Activated T-helper 1 cell treated with anti-CD3 and anti-CD28 coated beads, Interleukin-2, amount 50 U/mL, for 16 hours (primary cell): ENCODE data around the gene THADA.
"Not testable (repeated sequence)": the region's sequence is repeated elsewhere in the genome, so short reads cannot be mapped to it uniquely, and the experiment has no call there.

Source experiments
- DNase-seq, 2 donors: peaks; one replicate each; pipeline ENCODE4 v3.0.0-alpha.2; 2020; ENCODE audit warnings: low read depth in 1 of 2, low spot score in 1 of 2

The THADA gene

GRCh38 chr2:43284967-43285366, 310.9 kb downstream of the THADA start:
- no peak for DNase-seq

GRCh38 chr2:43284347-43284746, 311.5 kb downstream of the THADA start:
- DNase-seq, result not testable (repeated sequence)

- DNase-seq, result no peak
Measured at GRCh38 chr2:43280994-43281393, 314.8 kb downstream of the THADA start.

GRCh38 chr2:43279317-43279840, 316.5 kb downstream of the THADA start:
- no peak for DNase-seq

- DNase-seq, result no peak
Measured at GRCh38 chr2:43278564-43279220, 317.1 kb downstream of the THADA start.

- no peak for DNase-seq
Measured at GRCh38 chr2:43276962-43277391, 318.9 kb downstream of the THADA start.

GRCh38 chr2:43276266-43276941, 319.4 kb downstream of the THADA start:
- no peak for DNase-seq

GRCh38 chr2:43274721-43275120, 321.1 kb downstream of the THADA start:
- DNase-seq, result no peak

- DNase-seq, result no peak
Measured at GRCh38 chr2:43274055-43274454, 321.8 kb downstream of the THADA start.

GRCh38 chr2:43273529-43273928, 322.3 kb downstream of the THADA start:
- no peak for DNase-seq

GRCh38 chr2:43270930-43271615, 324.8 kb downstream of the THADA start:
- DNase-seq, result no peak

GRCh38 chr2:43270461-43270860, 325.4 kb downstream of the THADA start:
- DNase-seq, result no peak

- DNase-seq, result no peak
Measured at GRCh38 chr2:43269706-43270105, 326.1 kb downstream of the THADA start.

- no peak for DNase-seq
Measured at GRCh38 chr2:43269074-43269572, 326.7 kb downstream of the THADA start.

GRCh38 chr2:43268066-43268953, 327.5 kb downstream of the THADA start:
- no peak for DNase-seq

GRCh38 chr2:43267381-43267780, 328.5 kb downstream of the THADA start:
- no peak for DNase-seq

GRCh38 chr2:43266711-43267111, 329.1 kb downstream of the THADA start:
- no peak for DNase-seq

GRCh38 chr2:43265421-43265820, 330.4 kb downstream of the THADA start:
- no peak for DNase-seq

GRCh38 chr2:43265001-43265400, 330.8 kb downstream of the THADA start:
- DNase-seq, result no peak

GRCh38 chr2:43262951-43263350, 332.9 kb downstream of the THADA start:
- DNase-seq, result no peak

GRCh38 chr2:43262239-43262638, 333.6 kb downstream of the THADA start:
- no peak for DNase-seq
